ENCODE results near the gene PCNX1.

The PCNX1 gene

DNA sequence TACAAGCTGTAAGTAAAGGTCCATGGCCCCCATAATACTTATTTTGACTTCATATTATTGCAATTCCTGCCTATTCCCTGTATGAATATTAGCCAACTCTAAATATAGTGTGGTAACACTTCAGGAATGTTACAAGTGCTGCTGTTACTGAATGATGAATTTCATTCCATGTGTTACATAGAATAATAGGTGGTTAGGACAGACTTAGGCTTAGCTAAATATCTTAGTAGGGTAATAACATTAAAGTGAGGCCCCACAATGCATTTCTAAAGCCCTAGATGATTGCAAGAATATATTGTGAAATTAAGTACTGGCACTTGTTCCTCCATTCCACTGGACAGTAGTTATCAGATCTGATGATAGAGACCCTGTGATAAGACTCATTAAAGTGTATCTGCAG, 182.7 kb downstream of the PCNX1 start:
- ATAC-seq = peak; percentile 42; the same call in 2 of the 3 replicates

DNA sequence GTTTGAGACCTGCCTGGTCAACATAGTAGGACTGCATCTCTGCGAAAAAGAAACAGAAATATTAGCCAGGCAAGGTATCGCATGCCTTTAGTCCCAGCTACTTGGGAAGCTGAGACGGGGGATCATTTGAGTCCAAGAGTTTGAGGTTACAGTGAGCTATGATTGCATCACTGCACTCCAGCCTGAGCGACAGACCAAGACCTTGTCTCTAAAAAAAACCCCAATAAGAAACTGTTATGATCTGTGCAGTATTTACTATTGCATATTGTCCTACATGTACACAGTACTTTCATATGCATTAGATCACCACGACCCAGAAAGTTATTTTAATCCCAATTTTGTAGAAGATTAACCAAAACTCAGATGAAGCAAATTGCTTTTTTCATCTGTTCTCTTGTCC, 187.5 kb downstream of the PCNX1 start:
- TF ChIP-seq ZNF8 (CRISPR knock-in tag; IDR thresholded peaks at IDR 0.05) (no peak), OSR1 (CRISPR knock-in tag; IDR thresholded peaks at IDR 0.05) (no peak), BACH2 (CRISPR knock-in tag; IDR thresholded peaks at IDR 0.05; ENCODE audit: borderline replicate concordance) (no peak)
- TF ChIP-seq, protein P1, sequence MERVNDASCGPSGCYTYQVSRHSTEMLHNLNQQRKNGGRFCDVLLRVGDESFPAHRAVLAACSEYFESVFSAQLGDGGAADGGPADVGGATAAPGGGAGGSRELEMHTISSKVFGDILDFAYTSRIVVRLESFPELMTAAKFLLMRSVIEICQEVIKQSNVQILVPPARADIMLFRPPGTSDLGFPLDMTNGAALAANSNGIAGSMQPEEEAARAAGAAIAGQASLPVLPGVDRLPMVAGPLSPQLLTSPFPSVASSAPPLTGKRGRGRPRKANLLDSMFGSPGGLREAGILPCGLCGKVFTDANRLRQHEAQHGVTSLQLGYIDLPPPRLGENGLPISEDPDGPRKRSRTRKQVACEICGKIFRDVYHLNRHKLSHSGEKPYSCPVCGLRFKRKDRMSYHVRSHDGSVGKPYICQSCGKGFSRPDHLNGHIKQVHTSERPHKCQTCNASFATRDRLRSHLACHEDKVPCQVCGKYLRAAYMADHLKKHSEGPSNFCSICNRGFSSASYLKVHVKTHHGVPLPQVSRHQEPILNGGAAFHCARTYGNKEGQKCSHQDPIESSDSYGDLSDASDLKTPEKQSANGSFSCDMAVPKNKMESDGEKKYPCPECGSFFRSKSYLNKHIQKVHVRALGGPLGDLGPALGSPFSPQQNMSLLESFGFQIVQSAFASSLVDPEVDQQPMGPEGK (CRISPR knock-in tag; IDR thresholded peaks at IDR 0.05; ENCODE audit: borderline replicate concordance) = no peak
- TF ChIP-seq, protein P2, sequence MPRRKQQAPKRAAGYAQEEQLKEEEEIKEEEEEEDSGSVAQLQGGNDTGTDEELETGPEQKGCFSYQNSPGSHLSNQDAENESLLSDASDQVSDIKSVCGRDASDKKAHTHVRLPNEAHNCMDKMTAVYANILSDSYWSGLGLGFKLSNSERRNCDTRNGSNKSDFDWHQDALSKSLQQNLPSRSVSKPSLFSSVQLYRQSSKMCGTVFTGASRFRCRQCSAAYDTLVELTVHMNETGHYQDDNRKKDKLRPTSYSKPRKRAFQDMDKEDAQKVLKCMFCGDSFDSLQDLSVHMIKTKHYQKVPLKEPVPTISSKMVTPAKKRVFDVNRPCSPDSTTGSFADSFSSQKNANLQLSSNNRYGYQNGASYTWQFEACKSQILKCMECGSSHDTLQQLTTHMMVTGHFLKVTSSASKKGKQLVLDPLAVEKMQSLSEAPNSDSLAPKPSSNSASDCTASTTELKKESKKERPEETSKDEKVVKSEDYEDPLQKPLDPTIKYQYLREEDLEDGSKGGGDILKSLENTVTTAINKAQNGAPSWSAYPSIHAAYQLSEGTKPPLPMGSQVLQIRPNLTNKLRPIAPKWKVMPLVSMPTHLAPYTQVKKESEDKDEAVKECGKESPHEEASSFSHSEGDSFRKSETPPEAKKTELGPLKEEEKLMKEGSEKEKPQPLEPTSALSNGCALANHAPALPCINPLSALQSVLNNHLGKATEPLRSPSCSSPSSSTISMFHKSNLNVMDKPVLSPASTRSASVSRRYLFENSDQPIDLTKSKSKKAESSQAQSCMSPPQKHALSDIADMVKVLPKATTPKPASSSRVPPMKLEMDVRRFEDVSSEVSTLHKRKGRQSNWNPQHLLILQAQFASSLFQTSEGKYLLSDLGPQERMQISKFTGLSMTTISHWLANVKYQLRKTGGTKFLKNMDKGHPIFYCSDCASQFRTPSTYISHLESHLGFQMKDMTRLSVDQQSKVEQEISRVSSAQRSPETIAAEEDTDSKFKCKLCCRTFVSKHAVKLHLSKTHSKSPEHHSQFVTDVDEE (CRISPR knock-in tag; IDR thresholded peaks at IDR 0.05) = no peak
- TF ChIP-seq, protein P3, sequence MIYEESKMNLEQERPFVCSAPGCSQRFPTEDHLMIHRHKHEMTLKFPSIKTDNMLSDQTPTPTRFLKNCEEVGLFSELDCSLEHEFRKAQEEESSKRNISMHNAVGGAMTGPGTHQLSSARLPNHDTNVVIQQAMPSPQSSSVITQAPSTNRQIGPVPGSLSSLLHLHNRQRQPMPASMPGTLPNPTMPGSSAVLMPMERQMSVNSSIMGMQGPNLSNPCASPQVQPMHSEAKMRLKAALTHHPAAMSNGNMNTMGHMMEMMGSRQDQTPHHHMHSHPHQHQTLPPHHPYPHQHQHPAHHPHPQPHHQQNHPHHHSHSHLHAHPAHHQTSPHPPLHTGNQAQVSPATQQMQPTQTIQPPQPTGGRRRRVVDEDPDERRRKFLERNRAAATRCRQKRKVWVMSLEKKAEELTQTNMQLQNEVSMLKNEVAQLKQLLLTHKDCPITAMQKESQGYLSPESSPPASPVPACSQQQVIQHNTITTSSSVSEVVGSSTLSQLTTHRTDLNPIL (CRISPR knock-in tag; IDR thresholded peaks at IDR 0.05; ENCODE audit: low read depth) = no peak
- no peak for ATAC-seq

More for the DNA sequence above, 182.7 kb downstream of the PCNX1 start:
- TF ChIP-seq ISL1 (CRISPR knock-in tag; IDR thresholded peaks at IDR 0.05) (peak; percentile 38; the same call in 1 of the 2 replicates), ESRRG (CRISPR knock-in tag; IDR thresholded peaks at IDR 0.05) (no peak)

DNA sequence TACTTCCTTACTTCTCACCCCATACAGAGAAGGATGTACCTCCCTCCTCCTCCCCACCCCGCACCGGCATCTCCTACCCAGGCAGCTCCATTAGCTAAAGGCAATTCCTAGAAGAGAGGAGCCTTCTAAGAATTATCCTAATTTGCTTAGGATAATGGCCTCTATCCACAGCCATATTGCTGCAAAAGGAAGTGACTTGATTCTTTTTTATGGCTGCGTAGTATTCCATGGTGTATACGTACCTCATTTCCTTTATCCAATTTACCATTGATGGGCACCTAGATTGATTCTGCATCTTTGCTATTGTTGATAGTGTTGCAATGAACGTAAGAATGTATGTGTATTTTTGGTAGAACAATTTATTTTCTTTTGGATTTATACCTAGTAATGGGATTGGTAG, 189.7 kb downstream of the PCNX1 start:
- ATAC-seq = no peak
- TF ChIP-seq OSR1 (CRISPR knock-in tag; IDR thresholded peaks at IDR 0.05) (no peak), TCF4 (CRISPR knock-in tag; IDR thresholded peaks at IDR 0.05; ENCODE audit: borderline replicate concordance) (no peak), ARNTL (CRISPR knock-in tag; IDR thresholded peaks at IDR 0.05; ENCODE audit: borderline replicate concordance, low read depth) (no peak), RARB (CRISPR knock-in tag; IDR thresholded peaks at IDR 0.05) (no peak), GLIS3 (CRISPR knock-in tag; IDR thresholded peaks at IDR 0.05) (no peak), ZFP30 (CRISPR knock-in tag; IDR thresholded peaks at IDR 0.05) (no peak), SNAI2 (CRISPR knock-in tag; IDR thresholded peaks at IDR 0.05) (no peak), BACH2 (CRISPR knock-in tag; IDR thresholded peaks at IDR 0.05; ENCODE audit: borderline replicate concordance) (no peak)
- TF ChIP-seq, protein P1 (CRISPR knock-in tag; IDR thresholded peaks at IDR 0.05; ENCODE audit: borderline replicate concordance) = no peak

DNA sequence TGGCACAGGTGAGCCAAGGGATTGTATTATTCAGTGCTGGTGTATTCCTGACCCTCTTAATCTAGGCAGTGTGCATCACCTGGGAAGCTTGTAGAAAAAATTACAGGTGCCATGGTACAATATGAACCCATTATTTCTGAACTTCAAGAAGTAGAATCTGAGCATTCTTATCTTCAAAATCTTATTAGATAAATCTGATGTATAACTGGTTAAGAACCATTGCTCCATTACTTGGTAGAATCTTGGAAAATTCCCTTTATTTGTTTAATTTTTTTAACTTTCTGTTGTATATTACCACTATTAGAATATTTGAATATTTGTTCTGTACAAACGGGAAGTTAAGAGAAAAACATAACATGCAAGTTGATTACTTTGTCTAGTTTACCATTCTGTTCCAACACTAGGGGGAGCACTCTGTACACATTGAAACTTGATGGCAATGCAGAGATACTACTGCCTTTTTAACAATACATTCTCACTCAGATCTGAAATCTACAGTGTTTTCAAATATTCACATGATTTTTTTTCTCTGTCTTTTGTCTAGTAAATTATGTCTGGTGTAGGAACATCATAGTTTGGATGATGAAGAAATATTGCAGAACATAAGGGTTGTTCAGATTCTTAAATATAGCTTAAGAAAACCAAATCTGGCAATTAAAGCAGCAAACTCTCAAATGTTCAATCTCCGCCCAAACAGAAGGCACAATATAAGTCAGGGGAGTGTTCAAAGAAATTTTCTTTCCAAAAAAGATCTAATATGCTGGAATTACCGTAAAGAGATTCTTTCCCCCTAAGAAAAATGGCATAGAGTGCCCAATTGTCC, 196.6 kb downstream of the PCNX1 start:
- ATAC-seq = peak; percentile 84
- TF ChIP-seq, protein P4, sequence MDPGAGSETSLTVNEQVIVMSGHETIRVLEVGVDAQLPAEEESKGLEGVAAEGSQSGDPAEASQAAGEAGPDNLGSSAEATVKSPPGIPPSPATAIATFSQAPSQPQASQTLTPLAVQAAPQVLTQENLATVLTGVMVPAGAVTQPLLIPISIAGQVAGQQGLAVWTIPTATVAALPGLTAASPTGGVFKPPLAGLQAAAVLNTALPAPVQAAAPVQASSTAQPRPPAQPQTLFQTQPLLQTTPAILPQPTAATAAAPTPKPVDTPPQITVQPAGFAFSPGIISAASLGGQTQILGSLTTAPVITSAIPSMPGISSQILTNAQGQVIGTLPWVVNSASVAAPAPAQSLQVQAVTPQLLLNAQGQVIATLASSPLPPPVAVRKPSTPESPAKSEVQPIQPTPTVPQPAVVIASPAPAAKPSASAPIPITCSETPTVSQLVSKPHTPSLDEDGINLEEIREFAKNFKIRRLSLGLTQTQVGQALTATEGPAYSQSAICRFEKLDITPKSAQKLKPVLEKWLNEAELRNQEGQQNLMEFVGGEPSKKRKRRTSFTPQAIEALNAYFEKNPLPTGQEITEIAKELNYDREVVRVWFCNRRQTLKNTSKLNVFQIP (CRISPR knock-in tag; IDR thresholded peaks at IDR 0.05; ENCODE audit: borderline replicate concordance, low read depth) = no peak
- TF ChIP-seq, protein P1 (CRISPR knock-in tag; IDR thresholded peaks at IDR 0.05; ENCODE audit: borderline replicate concordance) = no peak
- TF ChIP-seq, protein P5, sequence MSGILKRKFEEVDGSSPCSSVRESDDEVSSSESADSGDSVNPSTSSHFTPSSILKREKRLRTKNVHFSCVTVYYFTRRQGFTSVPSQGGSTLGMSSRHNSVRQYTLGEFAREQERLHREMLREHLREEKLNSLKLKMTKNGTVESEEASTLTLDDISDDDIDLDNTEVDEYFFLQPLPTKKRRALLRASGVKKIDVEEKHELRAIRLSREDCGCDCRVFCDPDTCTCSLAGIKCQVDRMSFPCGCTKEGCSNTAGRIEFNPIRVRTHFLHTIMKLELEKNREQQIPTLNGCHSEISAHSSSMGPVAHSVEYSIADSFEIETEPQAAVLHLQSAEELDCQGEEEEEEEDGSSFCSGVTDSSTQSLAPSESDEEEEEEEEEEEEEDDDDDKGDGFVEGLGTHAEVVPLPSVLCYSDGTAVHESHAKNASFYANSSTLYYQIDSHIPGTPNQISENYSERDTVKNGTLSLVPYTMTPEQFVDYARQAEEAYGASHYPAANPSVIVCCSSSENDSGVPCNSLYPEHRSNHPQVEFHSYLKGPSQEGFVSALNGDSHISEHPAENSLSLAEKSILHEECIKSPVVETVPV (CRISPR knock-in tag; IDR thresholded peaks at IDR 0.05) = no peak
- TF ChIP-seq ZC3H10 (CRISPR knock-in tag; IDR thresholded peaks at IDR 0.05) = no peak
- TF ChIP-seq ISL1 (CRISPR knock-in tag; IDR thresholded peaks at IDR 0.05) = no peak
- no peak for TF ChIP-seq SNAI2 (CRISPR knock-in tag; IDR thresholded peaks at IDR 0.05)
- TF ChIP-seq, protein P2 (CRISPR knock-in tag; IDR thresholded peaks at IDR 0.05) = no peak
- TF ChIP-seq PPARA (CRISPR knock-in tag; IDR thresholded peaks at IDR 0.05; ENCODE audit: borderline replicate concordance) = no peak

All from SK-N-SH treated with all-trans-retinoic acid at 6 μM for 48 hours (cell line).